Measurements from ENCODE around the gene COX7A1. TPM values are rescaled to one million over a fixed set of nuclear protein-coding genes. Genes with fewer than 3 reads are reported as not detected.
"Not testable (repeated sequence)": the region's sequence is repeated elsewhere in the genome, so short reads cannot be mapped to it uniquely, and the experiment has no call there.

COX7A1 gene
- total and polyA plus RNA-seq, 7 donors, result 571 to 1,741 (median 1,453) TPM

- no peaks in the 10 kb centered on the region for H3K9me3 ChIP-seq
- peak overlapping the region; percentile 94 for H3K27ac ChIP-seq
- no peak for TF ChIP-seq CTCF (IDR thresholded peaks at IDR 0.05)
- H3K4me1 ChIP-seq, result peaks cover 11% of the 10 kb centered on the region
- no peaks in the 10 kb centered on the region for H3K27me3 ChIP-seq (ENCODE audit: insufficient read depth in 3 of 3, low read length in 2 of 3)
- H3K4me3 ChIP-seq, result peak overlapping the region; percentile 80
- intact Hi-C loops (cut with DNase I), result no loop called here
- peaks cover 0 to 38% of the 10 kb centered on the region in 2 donors for H3K36me3 ChIP-seq (ENCODE audit: insufficient read depth in 1 of 2, low read depth in 1 of 2)
- peak; percentile 12 to 44 (median 26) for ATAC-seq
- 0% methylated on average over 30 to 31 of the region's 31 CpGs for WGBS, 3 donors
- peak in 1 of 2 donors; percentile 35 for DNase-seq
Measured at GRCh38 chr19:36140304-36141038, 11.8 kb downstream of the COX7A1 start.

DNA sequence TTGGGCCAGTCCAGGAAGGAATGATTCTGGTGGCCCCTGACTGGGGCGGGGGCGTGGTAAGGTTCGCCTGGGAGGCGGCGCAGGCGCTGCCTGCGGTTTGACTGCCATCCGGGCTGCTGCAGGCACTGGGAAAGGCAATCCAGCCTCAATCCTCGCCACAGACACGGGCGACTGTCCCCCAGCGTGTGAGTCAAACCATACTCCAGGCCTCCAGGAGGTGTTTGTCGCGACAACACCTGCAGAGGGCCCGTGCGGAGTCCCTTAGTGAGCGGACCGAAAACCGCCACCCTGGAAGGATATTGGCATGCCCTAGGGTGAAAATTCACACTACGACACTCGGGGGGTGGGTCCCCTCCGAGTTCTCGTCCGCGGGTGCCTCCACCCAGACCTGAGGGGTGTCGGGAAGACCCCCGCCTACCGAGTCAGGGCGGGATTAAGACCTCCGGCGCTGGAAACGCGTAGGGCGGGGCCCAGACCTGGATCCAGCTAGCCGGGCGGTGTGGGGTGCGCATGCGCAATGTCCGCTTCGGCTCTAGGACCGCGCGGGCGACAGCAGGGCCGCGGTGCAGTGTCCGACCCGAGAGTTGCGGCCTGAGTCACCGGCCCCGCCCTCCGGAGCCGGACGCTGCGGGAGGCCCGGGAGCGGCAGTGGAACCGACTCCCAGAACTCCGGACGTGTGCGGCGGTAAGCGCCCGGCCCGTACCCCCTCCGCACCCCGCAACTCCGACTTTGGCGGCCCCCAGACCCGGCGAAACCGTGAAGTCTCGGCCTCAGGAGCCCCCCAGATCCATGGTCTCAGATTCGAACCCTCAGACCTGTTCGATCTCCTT, 12.6 kb downstream of the COX7A1 start, which contains the start of gene CAPNS1:
CAPNS1 (plus strand) TSS at position 594 of the 831 bp plus-strand sequence. CDS start 946 bp downstream, outside the sequence.
- H3K4me3 ChIP-seq, result peak within 1 kb of the TSS; percentile 80
- ATAC-seq, result peak; percentile 87 to 93 (median 92)
- peaks cover 11% of the 10 kb centered on the region for H3K4me1 ChIP-seq
- DNase-seq, result peak; percentile 98 to 99
- peaks cover 0 to 30% of the 10 kb centered on the region in 2 donors for H3K36me3 ChIP-seq (ENCODE audit: insufficient read depth in 1 of 2, low read depth in 1 of 2)
- WGBS, 3 donors, result 0 to 1% (median 1%) methylated on average over 48 to 75 of the region's 75 CpGs
- no peak for TF ChIP-seq CTCF (IDR thresholded peaks at IDR 0.05)
- H3K27ac ChIP-seq, result peak within 1 kb of the TSS; percentile 94
- intact Hi-C loops (cut with DNase I), result no loop called here
- H3K27me3 ChIP-seq (ENCODE audit: insufficient read depth in 3 of 3, low read length in 2 of 3), result no peaks in the 10 kb centered on the region
- no peaks in the 10 kb centered on the region for H3K9me3 ChIP-seq

DNA sequence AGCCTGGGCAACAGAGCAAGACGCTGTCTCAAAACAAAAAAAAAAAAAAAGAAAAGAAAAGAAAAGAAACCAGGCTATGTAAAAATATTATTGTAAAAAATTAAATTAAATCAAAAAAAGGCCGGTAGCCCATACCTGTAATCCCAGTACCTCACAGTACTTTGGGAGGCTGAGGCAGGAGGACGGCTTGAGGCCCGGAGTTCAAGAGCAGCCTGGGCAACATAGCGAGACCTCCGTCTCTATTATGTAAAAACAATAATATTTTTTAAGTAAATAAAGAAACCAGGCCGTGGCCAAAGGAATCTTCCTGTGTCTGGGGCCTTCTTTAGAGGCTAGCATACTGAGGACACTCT, 13.2 kb downstream of the COX7A1 start:
- WGBS, 3 donors, result 66 to 67% (median 67%) methylated on average over 7 of the region's 7 CpGs
- ATAC-seq (no peak), DNase-seq (no peak)
- intact Hi-C loops (cut with DNase I), result no loop called here
- Histone ChIP-seq H3K9me3 (no peaks in the 10 kb centered on the region), H3K27ac (peak overlapping the region; percentile 94), H3K4me3 (peak overlapping the region; percentile 80), H3K27me3 (ENCODE audit: insufficient read depth in 3 of 3, low read length in 2 of 3) (no peaks in the 10 kb centered on the region), H3K36me3 (ENCODE audit: insufficient read depth in 1 of 2, low read depth in 1 of 2) (peaks cover 0 to 25% of the 10 kb centered on the region in 2 donors), H3K4me1 (peaks cover 11% of the 10 kb centered on the region)
- TF ChIP-seq CTCF (IDR thresholded peaks at IDR 0.05), result no peak

GRCh38 chr19:36136964-36137686, 15.1 kb downstream of the COX7A1 start:
- H3K36me3 ChIP-seq (ENCODE audit: insufficient read depth in 1 of 2, low read depth in 1 of 2), result peaks cover 0 to 5% of the 10 kb centered on the region in 2 donors
- peak overlapping the region; percentile 65 for H3K27ac ChIP-seq
- H3K4me1 ChIP-seq, result peaks cover 11% of the 10 kb centered on the region
- DNase-seq (peak; percentile 53 to 72), ATAC-seq (peak in 3 of 4 donors; percentile 26 to 53 (median 50))
- H3K4me3 ChIP-seq, result peak overlapping the region; percentile 16
- no peaks in the 10 kb centered on the region for H3K27me3 ChIP-seq (ENCODE audit: insufficient read depth in 3 of 3, low read length in 2 of 3)
- no peak for TF ChIP-seq CTCF (IDR thresholded peaks at IDR 0.05)
- no peaks in the 10 kb centered on the region for H3K9me3 ChIP-seq
- WGBS, 3 donors, result 56 to 69% (median 58%) methylated on average over 12 of the region's 12 CpGs
- intact Hi-C loops (cut with DNase I), result no loop called here

DNA sequence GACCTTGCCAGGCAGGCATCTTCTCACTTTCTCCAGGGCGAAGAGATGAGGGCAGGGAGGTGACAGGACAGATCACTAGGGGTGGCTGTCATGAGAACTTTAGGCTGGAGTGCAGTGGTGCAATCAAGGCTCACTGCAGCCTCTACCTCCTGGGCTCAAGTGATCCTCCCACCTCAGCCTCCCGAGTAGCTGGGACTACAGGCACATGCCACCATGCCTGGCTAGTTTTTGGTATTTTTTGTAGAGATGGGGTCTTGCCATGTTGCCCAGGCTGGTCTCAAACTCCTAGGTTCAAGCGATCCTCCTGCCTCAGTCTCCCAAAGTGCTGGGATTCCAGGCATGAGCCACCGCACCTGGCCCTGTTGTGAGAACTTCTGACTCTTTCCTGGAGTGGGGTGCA, 17.4 kb downstream of the COX7A1 start:
- H3K36me3 ChIP-seq (ENCODE audit: insufficient read depth in 1 of 2, low read depth in 1 of 2); intact Hi-C loops (cut with DNase I): not testable (repeated sequence)
- 88 to 96% (median 92%) methylated on average over 4 of the region's 4 CpGs for WGBS, 3 donors

DNA sequence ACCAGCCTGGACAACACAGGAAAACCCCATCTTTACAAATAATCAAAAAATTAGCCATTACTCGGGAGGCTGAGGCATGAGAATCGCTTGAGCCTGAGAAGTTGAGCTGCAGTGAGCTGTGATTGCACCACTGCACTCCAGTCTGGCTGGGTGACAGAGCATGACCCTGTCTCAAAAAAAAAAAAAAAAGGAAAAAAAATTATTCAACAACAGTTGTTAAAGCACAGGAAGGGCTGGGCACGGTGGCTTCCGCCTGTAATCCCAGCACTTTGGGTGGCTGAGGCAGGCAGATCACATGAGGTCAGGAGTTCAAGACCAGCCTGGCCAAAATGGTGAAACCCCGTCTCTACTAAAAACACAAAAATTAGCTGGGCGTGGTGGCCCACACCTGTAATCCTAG, 21.0 kb downstream of the COX7A1 start:
- intact Hi-C loops (cut with DNase I); H3K27me3 ChIP-seq (ENCODE audit: insufficient read depth in 3 of 3, low read length in 2 of 3); H3K27ac ChIP-seq; H3K4me3 ChIP-seq; ATAC-seq; H3K4me1 ChIP-seq; H3K9me3 ChIP-seq; H3K36me3 ChIP-seq (ENCODE audit: insufficient read depth in 1 of 2, low read depth in 1 of 2): not testable (repeated sequence)
- DNase-seq, result peak in 1 of 2 donors; percentile 33
- WGBS, 3 donors, result 59 to 61% (median 60%) methylated on average over 6 of the region's 6 CpGs

More for the DNA sequence above, 17.4 kb downstream of the COX7A1 start:
- H3K4me3 ChIP-seq; DNase-seq; H3K9me3 ChIP-seq; ATAC-seq; H3K27ac ChIP-seq; H3K4me1 ChIP-seq; H3K27me3 ChIP-seq (ENCODE audit: insufficient read depth in 3 of 3, low read length in 2 of 3): not testable (repeated sequence)
